ENCODE data around the gene CAB39.

- no peak for TF ChIP-seq CTCF (IDR thresholded peaks at IDR 0.05)
- no peak for TF ChIP-seq POLR2A (IDR thresholded peaks at IDR 0.05)
- no peak for TF ChIP-seq POLR2AphosphoS5 (IDR thresholded peaks at IDR 0.05)
These were observed 36.1 kb upstream of the CAB39 start for GRCh38 chr2:230676546-230676945.
